Measurements from ENCODE around the gene TTC28.

GRCh38 chr22:28576162-28576561, 103.5 kb downstream of the TTC28 start:
- TF ChIP-seq EP300 (IDR thresholded peaks at IDR 0.05; ENCODE audit: borderline replicate concordance) (no peak), ZBTB7A (IDR thresholded peaks at IDR 0.05; ENCODE audit: low read depth) (no peak), CREB1 (IDR thresholded peaks at IDR 0.05; ENCODE audit: low read depth) (no peak), EGR1 (IDR thresholded peaks at IDR 0.05) (no peak), USF1 (IDR thresholded peaks at IDR 0.05) (no peak), CEBPB (IDR thresholded peaks at IDR 0.05) (no peak), TAF1 (IDR thresholded peaks at IDR 0.05; ENCODE audit: low read depth) (no peak), RAD21 (IDR thresholded peaks at IDR 0.05; ENCODE audit: low read depth) (no peak), YY1 (IDR thresholded peaks at IDR 0.05; ENCODE audit: low read depth) (no peak), FOXM1 (IDR thresholded peaks at IDR 0.05; ENCODE audit: borderline replicate concordance, low read depth) (no peak)
